ENCODE data around the gene TCEA2.

GRCh38 chr20:64092258-64093012, 29.4 kb downstream of the TCEA2 start:
- TF ChIP-seq, protein P1, sequence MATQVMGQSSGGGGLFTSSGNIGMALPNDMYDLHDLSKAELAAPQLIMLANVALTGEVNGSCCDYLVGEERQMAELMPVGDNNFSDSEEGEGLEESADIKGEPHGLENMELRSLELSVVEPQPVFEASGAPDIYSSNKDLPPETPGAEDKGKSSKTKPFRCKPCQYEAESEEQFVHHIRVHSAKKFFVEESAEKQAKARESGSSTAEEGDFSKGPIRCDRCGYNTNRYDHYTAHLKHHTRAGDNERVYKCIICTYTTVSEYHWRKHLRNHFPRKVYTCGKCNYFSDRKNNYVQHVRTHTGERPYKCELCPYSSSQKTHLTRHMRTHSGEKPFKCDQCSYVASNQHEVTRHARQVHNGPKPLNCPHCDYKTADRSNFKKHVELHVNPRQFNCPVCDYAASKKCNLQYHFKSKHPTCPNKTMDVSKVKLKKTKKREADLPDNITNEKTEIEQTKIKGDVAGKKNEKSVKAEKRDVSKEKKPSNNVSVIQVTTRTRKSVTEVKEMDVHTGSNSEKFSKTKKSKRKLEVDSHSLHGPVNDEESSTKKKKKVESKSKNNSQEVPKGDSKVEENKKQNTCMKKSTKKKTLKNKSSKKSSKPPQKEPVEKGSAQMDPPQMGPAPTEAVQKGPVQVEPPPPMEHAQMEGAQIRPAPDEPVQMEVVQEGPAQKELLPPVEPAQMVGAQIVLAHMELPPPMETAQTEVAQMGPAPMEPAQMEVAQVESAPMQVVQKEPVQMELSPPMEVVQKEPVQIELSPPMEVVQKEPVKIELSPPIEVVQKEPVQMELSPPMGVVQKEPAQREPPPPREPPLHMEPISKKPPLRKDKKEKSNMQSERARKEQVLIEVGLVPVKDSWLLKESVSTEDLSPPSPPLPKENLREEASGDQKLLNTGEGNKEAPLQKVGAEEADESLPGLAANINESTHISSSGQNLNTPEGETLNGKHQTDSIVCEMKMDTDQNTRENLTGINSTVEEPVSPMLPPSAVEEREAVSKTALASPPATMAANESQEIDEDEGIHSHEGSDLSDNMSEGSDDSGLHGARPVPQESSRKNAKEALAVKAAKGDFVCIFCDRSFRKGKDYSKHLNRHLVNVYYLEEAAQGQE (IDR thresholded peaks at IDR 0.05; ENCODE audit: low read depth) = no peak
- TF ChIP-seq CEBPB (IDR thresholded peaks at IDR 0.05) = no peak
- no peak for TF ChIP-seq EP300 (IDR thresholded peaks at IDR 0.05; ENCODE audit: borderline replicate concordance)
- no peak for TF ChIP-seq USF1 (IDR thresholded peaks at IDR 0.05)
- no peak for TF ChIP-seq NFIC (IDR thresholded peaks at IDR 0.05)
- TF ChIP-seq YY1 (IDR thresholded peaks at IDR 0.05; ENCODE audit: low read depth) = no peak
- TF ChIP-seq TEAD4 (IDR thresholded peaks at IDR 0.05) = no peak
- TF ChIP-seq TAF1 (IDR thresholded peaks at IDR 0.05; ENCODE audit: low read depth) = no peak
- no peak for TF ChIP-seq TCF12 (IDR thresholded peaks at IDR 0.05; ENCODE audit: low read depth)
- no peak for TF ChIP-seq CREB1 (IDR thresholded peaks at IDR 0.05; ENCODE audit: low read depth)
- TF ChIP-seq ZBTB7A (IDR thresholded peaks at IDR 0.05; ENCODE audit: low read depth) = no peak

Data from Ishikawa (cell line).